Stimulated activated CD8-positive, alpha-beta memory T cell treated with anti-CD3 and anti-CD28 coated beads, Interleukin-2, amount 100 ng/mL, for 48 hours (primary cell): ENCODE data around the gene DOCK7.

ENCODE experiments used
- DNase-seq, 2 donors: peaks; one replicate each; pipeline ENCODE4 v3.0.0-alpha.2; 2020; ENCODE audit warnings: low read depth in 2 of 2

Gene DOCK7

DNA sequence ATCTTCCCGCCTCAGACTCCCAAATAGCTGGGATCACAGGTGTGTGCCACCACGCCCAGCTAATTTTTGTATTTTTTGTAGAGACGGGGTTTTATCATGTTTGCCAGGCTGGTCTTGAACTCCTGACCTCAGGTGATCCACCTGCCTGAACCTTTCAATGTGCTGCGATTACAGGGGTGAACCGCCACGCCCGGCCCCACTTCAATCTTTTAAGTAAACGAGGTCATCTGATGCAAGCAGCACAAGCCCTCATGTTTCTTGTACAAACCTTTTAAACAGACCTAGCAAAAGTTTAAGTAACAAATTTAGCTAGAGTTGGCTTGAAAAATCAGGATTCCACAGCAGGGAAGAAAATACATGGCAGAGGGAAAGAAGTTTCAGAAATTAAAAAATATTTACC is 272.5 kb downstream of the DOCK7 start:
- no peak for DNase-seq

DNA sequence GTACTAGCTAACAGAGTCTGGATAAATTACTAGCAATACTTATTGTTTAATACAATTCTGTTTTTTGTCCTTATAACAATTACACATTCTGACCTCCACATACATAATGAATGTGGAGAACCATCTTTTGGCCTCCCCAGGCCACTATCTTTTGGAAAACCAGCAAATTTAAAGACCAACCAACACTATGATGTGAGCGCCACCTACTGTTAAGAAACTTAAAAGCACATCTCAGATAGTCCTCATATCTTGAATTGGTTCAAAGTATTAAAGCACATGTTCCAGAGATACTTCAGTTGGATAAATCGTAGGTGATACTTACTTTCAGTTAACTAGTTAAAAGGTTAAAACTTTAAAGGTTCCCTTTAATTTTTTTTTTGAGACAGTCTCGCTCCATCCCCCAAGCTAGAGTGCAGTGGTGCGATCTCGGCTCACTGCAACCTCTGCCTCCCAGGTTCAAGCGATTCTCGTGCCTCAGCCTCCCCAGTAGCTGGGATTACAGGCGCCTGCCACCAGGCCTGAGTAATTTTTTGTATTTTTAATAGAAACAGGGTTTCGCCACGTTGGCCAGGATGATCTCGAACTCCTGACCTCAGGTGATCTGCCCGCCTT is 280.7 kb downstream of the DOCK7 start:
- no peak for DNase-seq

DNA sequence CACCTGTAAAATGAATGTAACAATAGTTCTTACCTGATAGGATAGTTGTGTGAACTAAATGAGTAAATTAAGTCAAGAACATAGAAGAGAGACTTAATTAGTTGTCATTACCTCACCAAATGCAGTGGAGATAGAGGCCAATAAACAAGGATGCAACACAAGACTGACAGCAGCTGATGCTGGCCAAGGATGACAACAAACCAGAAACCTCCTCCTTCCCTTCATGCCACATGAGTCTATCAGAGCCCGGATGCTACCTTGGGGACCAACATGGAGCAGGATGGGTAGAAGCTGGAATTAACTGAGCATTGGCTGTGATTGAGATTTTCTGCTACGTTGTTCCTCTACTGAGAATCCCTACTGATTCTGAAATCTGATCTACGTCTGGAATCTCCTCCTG is 281.6 kb downstream of the DOCK7 start:
- DNase-seq = no peak

DNA sequence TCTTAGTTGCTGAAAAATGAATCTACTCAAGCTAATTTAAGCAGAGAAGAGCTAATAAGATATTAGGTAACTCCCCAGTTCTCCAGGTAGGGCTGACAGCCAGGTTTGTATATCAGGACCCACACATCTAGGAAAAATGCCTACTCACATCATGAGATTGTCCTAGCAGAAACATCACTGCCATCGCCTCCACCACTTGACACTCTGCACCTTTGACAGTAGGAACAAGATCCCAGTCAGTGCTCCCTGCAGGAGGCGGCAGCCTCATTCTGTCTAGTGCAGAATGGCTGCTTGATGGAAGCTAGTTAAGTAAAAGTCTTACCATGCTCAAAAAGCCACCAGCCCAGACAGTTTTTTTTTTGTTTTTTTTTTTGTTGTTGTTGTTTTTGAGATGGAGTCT is 282.9 kb downstream of the DOCK7 start:
- no peak for DNase-seq
